ENCODE results near the gene SKIC8.

Gene SKIC8

DNA sequence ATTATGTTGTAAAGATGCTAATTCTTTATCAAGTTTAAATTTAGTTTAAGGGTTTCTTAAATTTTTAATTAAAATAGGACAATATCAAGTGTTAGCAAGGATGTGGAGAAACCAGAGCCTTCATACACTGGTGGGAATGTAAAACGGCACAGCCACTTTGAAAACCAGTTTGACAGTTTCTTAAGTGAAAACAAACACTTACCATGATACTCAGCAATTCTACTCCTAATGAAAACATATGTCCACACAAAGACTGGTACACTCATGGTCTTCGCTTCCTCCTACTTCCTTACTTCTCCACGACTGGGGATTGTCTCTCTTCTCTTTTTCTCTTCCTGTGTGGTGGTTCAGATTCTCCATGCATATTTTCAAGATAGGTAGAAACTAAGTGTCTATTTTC lies 9.2 kb downstream of the SKIC8 start:
- DNase-seq: no peak

DNA sequence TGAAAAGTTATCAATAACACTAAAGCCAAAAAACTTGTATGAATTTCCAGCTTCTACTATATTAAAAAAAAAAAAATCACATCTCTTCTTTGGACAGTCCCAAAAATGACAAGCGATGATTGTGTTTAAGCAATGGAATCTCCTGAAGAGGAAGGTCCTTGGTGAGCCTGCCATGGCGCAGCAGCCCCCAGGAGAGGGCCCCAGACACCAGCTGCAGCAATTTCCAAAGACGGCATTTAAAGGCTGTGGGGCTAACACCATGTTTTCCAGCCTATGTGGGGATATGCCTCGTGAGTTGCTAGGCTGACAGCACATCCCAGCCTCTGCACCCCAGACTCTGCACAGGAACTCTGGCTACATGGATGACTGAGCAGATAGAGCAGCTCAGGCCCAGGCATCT lies 14.7 kb downstream of the SKIC8 start:
- no peak for DNase-seq

DNA sequence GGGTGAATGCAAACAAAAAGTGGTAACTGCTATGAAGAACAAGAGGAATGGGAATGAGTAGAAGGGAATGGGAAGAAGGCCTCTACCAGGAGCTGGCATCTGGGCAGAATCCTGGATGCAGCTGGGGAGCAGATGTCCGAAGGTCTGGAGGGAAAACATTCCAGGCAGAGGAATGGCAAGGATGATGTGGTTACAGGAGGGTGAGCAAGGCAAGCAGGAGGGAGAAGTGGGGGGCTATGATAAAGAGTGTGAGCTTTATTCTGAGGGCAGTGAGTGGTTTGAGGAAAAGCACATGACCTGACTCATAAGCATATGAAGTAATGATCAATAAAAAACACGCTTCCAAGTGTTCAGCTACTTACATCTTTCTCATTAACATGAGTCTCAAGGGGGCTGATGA lies 17.1 kb downstream of the SKIC8 start:
- no peak for DNase-seq

DNA sequence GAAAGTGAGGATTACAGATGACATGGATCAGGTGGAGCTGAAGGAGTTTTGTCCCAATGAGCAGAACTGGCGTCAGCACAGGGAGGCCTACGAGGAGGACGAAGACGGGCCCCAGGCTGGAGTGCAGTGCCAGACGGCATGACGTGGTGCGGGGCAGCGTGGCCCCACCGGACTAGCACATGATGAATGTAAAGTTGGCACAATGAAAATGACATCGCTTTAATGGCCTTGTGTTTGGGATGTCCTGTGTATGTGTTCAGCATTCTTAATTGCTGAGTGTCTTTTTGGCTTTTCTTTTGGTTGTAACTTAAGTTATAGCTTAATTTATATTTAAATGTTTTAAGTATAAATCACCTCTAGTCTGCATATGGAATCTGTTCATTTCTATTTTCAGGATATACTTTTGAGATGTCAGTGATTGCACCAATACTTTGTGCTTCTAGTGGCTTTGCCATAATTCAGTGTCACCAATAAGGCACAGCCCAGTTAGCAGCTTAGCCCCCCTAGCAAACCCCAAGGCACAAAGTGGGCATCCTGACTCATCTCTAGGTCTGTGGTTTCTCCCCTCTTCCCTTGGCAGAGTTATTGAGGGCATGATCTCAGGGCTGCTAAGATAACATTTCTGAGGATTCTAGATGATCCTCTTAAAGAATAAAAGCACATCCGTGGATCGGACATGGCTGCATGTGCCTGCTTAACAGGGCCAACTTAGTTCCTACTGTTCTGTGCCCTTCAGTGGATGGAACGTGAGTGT lies 18.9 kb downstream of the SKIC8 start:
- no peak for DNase-seq

DNA sequence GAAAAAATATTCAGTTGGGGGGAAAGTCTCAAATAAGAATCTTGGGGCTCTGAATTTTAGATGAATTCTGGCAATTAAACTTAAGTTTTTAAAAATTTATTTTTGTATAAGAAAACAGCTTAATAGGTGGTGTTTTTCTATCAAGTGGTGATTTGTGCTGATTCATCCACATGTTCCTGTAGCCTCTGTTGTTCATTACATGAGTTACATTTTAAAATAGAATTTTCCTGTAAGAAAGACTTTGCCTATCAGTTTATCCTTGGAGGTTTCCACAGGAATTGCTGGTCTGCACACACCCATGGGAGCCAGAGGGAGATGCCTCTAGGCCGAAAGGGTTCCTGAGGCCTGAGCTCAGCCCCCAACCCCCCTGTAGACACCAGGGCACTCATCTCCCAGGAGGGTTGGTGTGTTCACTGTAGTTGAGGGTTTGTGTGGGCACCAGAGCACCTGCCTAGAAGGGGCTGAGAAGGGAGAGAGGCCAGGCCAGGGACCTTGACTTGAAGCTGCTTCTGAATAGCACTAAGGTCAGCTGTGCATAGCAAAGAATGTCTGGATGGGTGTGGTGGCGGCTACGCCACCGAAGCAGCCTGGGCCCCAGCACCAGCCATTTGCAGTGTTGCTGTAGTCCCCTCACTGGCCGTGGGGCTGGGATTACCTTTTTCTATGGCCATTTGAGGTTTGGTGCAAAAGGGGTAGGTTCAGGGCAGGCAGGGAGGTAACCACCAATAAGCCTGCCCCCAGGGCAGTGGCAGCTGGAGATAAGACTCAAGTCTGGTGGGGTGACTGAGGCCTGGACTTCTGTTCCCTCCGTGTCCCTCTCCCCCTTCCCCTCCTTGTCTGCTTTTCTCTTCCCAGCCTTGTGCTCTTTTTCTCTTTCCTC lies 23.1 kb downstream of the SKIC8 start:
- DNase-seq: no peak

DNA sequence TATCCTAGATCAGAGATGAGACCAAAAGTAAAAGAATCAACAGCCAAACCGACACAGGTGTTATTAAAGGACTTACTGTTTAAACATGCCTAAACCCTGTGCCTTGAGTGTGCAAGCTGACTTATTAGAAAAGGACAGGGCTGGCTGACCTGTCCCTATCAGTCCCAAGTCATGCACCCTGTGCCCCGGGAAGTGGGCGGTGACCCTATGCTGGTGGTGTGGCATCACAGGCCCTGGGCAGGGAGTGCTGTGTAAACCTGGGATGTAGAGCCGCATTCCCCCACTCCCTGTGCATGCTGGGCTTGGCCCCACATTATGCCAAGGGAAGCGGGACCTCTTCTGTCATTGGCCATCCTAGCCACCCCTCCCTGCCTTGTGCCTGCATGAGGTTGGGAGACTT lies 24.4 kb downstream of the SKIC8 start:
- DNase-seq: no peak

DNA sequence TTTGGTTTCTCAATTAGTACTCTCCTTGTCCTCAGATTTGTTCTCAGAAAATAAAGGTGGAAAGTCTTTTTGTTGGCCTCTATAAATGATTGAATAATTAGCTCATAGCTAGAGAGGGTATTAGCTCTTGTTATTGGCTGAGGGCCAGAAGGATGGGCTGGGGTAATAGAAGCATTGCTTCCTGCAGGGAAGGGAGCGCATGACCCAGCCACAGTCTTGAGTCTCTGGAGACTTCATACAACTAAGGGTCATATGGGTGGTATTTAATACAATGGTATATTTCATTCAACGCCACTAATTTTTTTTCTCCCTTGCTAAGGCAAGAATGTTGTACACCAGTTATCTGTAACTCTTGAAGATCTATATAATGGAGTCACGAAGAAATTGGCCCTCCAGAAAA lies 26.6 kb downstream of the SKIC8 start:
- no peak for DNase-seq

DNA sequence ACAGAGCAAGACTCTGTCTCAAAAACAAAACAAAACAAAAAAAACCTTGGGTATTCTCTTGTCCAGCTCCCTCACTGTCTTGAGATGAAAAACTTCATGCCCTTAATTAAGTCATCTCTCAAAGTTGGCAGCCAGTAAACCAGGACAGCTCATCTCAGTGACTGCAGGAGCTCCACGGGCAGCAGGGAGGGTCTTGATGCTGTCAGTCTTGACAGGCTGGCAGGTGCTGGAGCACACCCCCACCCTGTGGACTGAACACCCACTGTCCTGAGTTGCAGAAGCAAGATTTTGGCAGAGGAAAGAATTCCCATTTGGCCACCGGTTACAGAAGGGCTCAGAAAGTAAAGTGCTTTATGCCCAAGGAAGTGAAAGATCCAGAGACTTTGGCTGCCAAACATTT lies 27.1 kb downstream of the SKIC8 start:
- DNase-seq: no peak

DNA sequence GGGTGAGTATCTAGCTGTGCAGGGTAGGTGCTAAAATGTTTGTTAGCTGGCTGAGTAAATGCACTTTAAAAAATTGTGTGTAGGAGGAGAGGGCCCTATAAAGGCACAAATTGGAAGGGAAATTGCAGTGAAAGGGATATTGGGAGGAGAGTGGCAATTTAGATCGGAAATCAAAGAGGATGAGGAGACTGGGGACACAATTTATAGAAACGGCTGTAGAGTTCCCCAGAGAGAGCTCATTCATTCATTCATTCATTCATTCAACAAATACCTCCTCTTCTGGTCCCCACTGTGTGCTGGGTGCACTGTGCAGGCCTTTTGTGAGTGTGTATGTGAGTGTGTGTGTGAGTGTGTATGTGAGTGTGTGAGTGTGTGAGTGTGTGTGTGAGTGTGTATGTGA lies 32.6 kb downstream of the SKIC8 start:
- no peak for DNase-seq

DNA sequence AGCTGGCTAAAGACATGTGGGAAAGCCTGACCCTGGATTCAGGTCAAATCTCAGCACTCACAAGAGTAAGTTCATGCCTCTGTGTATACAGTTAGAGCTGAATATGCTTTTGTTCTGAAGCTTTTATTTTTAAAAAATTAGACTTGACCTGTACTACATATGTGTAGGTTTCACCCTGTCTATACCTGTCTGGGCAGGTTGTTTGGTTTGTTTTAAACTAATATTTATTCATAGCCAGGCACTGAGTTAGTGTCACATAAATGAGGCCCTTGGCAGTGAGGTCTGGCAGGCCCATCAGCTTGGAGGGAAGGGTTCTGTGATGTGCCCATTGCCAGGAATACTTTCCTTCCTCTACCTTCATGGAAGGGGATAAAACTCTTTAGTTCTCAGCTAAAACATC lies 33.2 kb downstream of the SKIC8 start:
- no peak for DNase-seq

DNA sequence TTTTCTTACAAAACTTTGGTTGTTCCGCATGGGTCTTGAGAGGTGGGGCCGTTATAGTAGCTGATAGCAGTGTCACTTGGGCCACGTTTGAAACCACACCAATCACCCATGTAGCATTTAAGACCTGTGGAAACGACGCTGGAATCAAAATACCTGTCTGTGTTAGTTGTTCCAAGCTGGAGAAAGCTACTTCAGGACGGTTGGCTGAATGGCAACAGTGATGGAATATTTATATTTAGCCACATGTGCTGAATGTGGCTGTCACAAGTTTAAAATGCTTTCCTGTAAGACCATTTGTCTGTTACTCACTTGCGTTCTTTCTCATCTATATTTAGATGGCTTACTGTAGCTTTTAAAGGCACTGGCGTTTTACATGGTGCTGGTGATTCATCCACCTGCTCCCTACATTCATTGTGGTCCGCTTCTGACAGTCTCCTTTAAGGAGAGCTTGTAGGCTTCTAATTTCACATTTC lies 33.6 kb downstream of the SKIC8 start:
- DNase-seq: no peak

DNA sequence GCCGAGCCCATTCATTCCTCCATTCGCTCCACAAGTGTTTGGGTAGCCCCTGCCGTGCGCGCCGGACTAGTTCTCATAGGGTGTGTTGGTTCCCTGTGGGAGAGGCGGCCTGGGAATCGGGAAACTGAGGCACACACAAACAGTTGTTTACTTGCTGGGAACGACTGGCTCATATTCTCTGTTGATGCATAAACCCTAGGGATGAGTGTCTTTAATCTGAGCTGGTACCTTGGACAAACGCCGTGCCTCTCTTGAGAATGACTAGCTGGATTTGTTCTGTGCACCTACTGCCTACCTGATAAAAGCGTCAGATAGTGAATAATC lies 34.3 kb downstream of the SKIC8 start:
- no peak for DNase-seq

DNA sequence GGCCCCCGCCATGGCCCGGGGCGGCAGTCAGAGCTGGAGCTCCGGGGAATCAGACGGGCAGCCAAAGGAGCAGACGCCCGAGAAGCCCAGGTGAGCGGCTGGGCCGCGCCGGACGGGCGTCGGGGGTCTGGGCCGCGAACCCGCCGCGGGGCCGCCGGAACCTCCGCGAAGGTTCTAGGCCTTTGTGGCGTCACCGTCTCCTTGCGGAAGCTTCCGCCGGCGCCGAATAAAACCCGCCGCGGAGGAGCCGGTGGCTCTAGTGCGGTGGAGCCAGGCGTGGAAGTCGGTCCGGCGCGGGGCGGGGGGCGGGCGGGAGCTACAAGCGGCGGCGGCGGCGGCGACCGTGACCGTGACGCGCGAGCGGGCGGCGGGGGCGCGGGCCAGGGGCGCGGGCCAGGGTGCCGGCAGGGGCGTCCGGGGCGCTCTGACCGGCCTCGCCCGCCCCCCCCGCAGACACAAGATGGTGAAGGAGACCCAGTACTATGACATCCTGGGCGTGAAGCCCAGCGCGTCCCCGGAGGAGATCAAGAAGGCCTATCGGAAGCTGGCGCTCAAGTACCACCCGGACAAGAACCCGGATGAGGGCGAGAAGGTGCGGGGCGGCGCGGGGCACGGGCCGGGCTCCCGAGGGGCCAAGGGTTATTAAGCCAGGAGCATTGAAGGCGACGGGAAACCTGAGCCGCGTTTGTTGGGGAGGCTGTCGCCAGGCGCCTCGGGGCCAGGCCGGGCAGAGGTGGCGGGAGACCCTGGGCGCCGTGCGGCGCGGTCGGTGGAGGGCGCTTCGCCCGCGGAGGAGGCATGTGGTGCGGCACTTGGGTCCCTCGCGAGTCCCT lies 34.9 kb downstream of the SKIC8 start, which contains the start of gene DNAJA4:
Gene DNAJA4 (plus strand): TSS at position 259 of the 833 bp plus-strand sequence. CDS start 202 bp downstream, at position 461.
- no peak for DNase-seq

DNA sequence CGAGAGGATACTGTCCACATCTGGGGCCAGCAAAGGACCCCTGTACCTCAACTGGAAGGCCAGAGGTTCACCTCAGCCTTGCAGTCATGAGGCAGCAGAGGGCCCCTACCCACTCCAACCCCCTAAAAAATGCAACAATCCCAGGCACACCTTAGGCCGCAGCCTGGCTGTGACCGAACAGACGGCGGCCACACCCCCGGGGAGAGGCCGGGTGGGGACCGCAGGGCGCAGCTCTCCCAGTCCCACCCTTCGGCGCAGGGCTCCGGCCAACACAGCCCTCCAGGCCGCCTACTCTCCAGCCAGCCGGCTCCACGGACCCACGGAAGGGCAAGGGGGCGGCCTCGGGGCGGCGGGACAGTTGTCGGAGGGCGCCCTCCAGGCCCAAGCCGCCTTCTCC lies 35.5 kb downstream of the SKIC8 start:
- DNase-seq: no peak

DNA sequence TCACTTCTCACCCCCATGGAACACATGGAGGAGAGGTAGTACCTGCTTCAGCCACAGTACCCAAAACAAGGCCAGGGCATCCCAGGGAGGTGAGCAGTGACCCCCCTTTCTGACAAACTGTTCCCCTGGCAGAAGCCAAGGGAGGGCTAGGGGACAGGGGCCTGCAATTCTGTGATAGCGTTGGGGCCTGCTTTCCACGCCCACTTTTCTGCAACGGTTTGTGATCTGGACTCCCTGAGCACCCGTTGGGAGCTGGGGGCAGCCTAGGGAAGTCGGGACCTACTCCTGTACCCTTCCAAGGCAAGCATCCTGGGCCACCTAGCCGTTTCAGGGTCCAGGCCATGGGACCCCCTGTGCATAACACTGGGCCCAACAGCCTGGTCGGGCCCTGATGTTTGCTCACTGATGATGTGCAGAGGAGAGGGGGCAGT lies 36.0 kb downstream of the SKIC8 start:
- DNase-seq: no peak

DNA sequence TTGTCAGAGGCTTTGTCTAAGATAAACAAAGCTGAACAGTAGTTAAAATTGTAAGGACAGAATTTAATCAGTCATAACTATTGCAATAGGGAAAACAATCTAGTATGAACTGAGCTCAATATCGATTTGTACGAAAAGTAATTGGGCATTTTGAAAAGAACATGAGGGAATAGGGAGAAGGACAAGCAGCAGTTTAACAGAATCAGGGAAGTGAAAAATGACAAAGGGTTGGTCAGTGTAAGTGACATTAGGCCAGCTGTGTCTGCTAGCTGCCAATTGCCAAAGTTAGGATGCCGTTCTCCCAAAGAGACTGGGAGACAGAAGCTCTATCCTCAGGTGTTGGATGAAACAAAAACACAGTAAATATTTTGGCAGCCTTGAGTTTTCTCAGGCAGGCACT lies 38.3 kb downstream of the SKIC8 start:
- DNase-seq: no peak

DNA sequence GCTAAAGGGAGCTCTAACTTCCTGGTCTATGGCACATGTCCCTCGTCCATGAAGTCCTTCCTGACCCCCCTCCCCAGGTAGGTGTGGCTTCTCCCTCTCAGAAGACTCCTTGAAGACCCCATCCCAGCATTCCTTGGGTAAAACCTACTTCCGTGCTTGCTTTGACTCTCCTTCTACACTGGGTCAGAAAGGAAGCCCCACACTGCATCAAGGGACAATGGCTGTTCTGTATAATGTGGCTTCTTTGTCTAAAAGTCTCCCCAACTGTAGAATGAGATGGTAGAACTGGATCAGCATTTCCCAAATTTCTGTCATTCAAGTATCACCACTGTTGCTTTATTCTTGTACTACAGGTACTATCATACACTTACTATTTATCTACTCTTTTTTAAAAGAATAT lies 38.9 kb downstream of the SKIC8 start:
- DNase-seq: no peak

DNA sequence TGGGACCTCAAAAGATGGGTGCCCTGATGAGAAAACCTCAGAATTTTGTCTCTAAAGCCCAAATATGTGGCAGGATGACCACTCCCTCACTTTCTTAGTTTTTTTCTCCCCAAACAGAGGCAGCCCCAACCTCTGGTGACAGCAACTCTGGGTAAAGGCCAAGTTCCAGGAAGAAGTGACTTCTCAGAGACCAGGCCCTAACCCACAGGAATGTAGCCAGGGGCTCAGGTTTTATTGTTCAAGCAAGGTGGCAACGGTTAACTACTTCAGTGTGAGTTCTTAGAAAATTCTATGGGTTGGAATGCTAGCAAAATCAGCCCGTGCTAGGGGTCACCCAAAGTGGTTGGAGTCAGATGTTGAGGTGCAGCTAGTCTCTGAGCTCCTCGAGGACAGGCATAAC lies 40.2 kb downstream of the SKIC8 start:
- DNase-seq: no peak

DNA sequence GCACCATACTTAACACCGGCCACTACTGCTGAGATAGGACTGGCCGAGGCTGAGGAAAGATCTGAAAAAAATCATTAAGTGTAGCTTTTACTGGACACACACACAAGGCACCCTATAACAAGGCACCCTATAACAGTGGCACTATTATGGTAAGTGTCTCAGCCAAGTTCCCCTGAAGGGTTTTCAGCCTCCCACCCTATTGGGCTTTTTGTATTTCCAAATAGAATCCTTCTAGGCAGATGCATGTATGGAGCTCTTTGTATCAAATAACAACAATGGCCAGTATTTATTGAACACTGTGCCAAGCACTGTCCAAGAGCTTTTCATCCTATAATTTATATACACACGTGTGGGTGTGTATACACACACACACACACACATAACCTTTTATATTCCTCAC lies 41.7 kb downstream of the SKIC8 start:
- DNase-seq: no peak

DNA sequence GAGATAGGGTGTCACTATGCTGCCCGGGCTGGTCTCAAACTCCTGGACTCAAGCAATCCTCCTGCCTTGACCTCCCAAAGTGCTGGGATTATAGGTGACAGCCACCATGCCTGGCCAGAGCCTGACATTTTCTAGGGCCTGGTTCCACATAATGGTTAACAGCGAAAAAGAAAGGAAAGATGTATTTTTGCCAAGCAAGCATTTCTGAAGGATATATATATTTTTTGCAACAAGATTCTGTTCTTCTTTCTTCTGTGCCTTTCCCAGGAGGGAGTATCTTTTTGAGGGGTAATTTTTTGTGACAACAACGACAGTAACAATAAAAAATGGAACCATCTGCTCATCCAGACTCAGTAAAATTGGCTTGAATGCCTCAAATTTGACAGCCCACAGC lies 43.4 kb downstream of the SKIC8 start:
- DNase-seq: no peak

DNA sequence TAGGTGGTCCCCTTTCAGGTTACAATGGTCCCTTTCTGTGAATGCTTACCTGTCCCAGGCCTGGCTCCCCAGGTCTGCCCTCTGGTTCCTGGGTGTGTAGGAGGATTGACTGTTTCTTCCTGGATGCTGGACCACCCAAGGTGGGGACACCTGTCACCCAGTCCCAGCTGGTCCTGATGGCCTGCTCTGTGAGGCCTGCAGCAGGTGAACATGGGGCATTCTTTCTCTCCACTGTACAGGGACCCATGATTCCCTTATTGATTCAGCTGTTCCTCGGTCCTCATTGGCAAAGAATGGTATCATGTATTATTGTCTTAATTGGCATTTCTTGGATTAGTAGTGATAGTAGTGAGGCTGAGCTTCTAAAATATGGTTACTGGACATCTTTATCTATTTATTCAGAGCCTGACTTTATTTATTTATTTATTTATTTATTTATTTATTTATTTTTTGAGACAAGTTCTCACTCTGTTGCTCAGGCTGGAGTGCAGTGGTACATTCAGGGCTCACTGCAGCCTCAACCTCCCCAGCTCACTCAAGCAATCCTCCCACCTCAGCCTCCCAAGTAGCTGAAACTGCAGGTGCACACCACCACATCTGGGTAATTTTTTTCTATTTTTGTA lies 43.9 kb downstream of the SKIC8 start:
- no peak for DNase-seq

DNA sequence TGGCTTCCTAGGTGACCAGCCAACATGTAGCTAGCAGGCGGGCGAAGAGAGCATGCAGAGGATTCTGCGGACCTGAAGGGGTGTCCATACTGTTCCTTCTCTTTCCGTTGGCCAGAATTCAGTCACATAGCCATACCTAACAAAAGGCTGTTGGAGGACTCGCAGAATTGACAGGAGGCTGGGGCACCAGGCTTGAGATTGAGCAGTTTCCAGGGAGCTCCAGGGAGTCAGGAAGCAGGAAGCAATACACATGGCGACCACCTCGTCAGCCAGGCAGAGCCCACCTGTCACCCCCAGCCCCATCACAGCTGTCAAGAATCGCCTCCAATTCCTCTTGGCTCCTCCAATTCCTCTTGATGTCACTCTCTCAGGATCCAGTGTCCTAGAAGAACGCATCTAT lies 48.3 kb downstream of the SKIC8 start:
- no peak for DNase-seq

DNA sequence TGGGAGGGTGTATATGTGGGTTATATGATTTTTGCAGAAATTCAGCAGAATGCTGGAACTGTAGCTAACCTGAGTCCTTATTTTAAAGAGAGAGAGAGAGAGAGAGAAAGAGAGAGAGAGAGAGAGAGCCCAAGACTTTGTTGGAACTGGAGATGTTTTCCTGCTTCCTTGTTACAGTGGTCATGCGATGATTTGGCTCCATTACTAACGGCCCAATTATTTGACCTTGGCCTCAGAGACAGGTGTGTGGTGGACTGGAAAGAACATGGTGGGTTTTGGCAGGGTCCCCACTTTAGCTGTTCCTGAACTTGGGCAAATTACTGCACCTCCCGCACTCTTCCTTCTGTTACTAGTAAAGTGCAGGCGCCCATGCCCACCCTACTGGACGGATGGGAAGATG lies 50.3 kb downstream of the SKIC8 start:
- DNase-seq: no peak
